ENCODE measurements around the gene C1QTNF5.
A peak's percentile ranks its signal among the peaks of the same experiment; 100 is the strongest.

Gene C1QTNF5

GRCh38 chr11:119335655-119336543 is 4.8 kb downstream of the C1QTNF5 start:
- DNase-seq: no peak

GRCh38 chr11:119335091-119335654 is 5.5 kb downstream of the C1QTNF5 start:
- DNase-seq: no peak

GRCh38 chr11:119334174-119334930 is 6.3 kb downstream of the C1QTNF5 start, which contains the start of gene RNF26:
Gene RNF26 (plus strand): TSS chr11:119334527. CDS start chr11:119335123, 596 bp downstream.
- peak; percentile 92 to 95 for DNase-seq

- DNase-seq: no peak
These were observed 8.4 kb downstream of the C1QTNF5 start for GRCh38 chr11:119332111-119332765.

GRCh38 chr11:119330237-119330636 is 10.4 kb downstream of the C1QTNF5 start:
- no peak for DNase-seq

- DNase-seq: no peak
These were observed 11.4 kb downstream of the C1QTNF5 start for GRCh38 chr11:119329320-119329719.

GRCh38 chr11:119324189-119324588 is 16.5 kb downstream of the C1QTNF5 start:
- DNase-seq: no peak

- DNase-seq: peak; percentile 69 to 84
These were observed 17.1 kb downstream of the C1QTNF5 start for GRCh38 chr11:119323532-119324033.

- no peak for DNase-seq
These were observed 17.7 kb downstream of the C1QTNF5 start for GRCh38 chr11:119322921-119323531.

GRCh38 chr11:119322360-119322739 is 18.3 kb downstream of the C1QTNF5 start:
- DNase-seq: no peak

GRCh38 chr11:119320776-119321524 is 19.7 kb downstream of the C1QTNF5 start:
- peak in 1 of 2 donors; percentile 32 for DNase-seq

- DNase-seq: no peak
These were observed 20.4 kb downstream of the C1QTNF5 start for GRCh38 chr11:119320240-119320775.

GRCh38 chr11:119319700-119320239 is 20.9 kb downstream of the C1QTNF5 start:
- DNase-seq: no peak

- DNase-seq: no peak
These were observed 21.5 kb downstream of the C1QTNF5 start for GRCh38 chr11:119319136-119319699.

- DNase-seq: no peak
These were observed 22.2 kb downstream of the C1QTNF5 start for GRCh38 chr11:119318240-119319135.

GRCh38 chr11:119317592-119318239 is 23.0 kb downstream of the C1QTNF5 start:
- no peak for DNase-seq

- DNase-seq: no peak
These were observed 23.7 kb downstream of the C1QTNF5 start, which contains the start of gene MCAM for GRCh38 chr11:119316729-119317591. Gene MCAM (minus strand): TSS chr11:119317130. CDS start chr11:119317101, 29 bp downstream.
